H9 (cell line): ENCODE measurements around the gene VCX2. TPM values are rescaled to one million over a fixed set of nuclear protein-coding genes. Genes with fewer than 3 reads are reported as not detected.

ENCODE experiments used
- DNase-seq: peaks from one replicate; pipeline ENCODE4 v3.0.0-alpha.2; 2017
- H2AFZ ChIP-seq: one replicate; pipeline ENCODE4 v1.6.1; 2013; ENCODE audit warnings: mild to moderate bottlenecking, low read length, control low read depth, moderate library complexity
- H2AK5ac ChIP-seq: 2 replicates; pipeline ENCODE4 v1.6.1; 2013; ENCODE audit warnings: low read length, control low read depth, mixed read lengths; ENCODE audit not compliant: insufficient read length
- H2BK120ac ChIP-seq: one replicate; pipeline ENCODE4 v1.6.1; 2013; ENCODE audit warnings: low read depth, mild to moderate bottlenecking, low read length, control low read depth, inconsistent platforms; ENCODE audit not compliant: poor library complexity, severe bottlenecking
- H2BK12ac ChIP-seq: 2 replicates; pipeline ENCODE4 v1.6.1; 2013; ENCODE audit warnings: low read length, control low read depth, mixed read lengths, low read depth; ENCODE audit not compliant: insufficient read length
- H2BK15ac ChIP-seq: 2 replicates; pipeline ENCODE4 v1.6.1; 2013; ENCODE audit warnings: low read depth, low read length, control low read depth
- H2BK20ac ChIP-seq: one replicate; pipeline ENCODE4 v1.6.1; 2013; ENCODE audit warnings: low read depth, mild to moderate bottlenecking, low read length, control low read depth, inconsistent platforms; ENCODE audit not compliant: poor library complexity, severe bottlenecking
- H2BK5ac ChIP-seq: 2 replicates; pipeline ENCODE4 v1.6.1; 2013; ENCODE audit warnings: low read length, control low read depth, mixed read lengths; ENCODE audit not compliant: insufficient read length
- H3K14ac ChIP-seq: 2 replicates; pipeline ENCODE4 v1.6.1; 2013; ENCODE audit warnings: low read length, control low read depth; ENCODE audit not compliant: insufficient read depth
- H3K18ac ChIP-seq: 2 replicates; pipeline ENCODE4 v1.6.1; 2013; ENCODE audit warnings: low read depth, mild to moderate bottlenecking, mixed read lengths, low read length, control low read depth; ENCODE audit not compliant: insufficient read length
- H3K23ac ChIP-seq: 2 replicates; pipeline ENCODE4 v1.6.1; 2013; ENCODE audit warnings: low read length, control low read depth, mixed read lengths, low read depth; ENCODE audit not compliant: insufficient read length
- H3K23me2 ChIP-seq: 2 replicates; pipeline ENCODE4 v1.6.1; 2013; ENCODE audit warnings: low read depth, mild to moderate bottlenecking, mixed read lengths, low read length, control low read depth; ENCODE audit not compliant: insufficient read length, poor library complexity, severe bottlenecking
- H3K27ac ChIP-seq: 2 replicates; pipeline ENCODE4 v1.5.1; 2013; ENCODE audit warnings: low read length, control low read depth, mixed read lengths, low read depth; ENCODE audit not compliant: insufficient read length
- H3K27me3 ChIP-seq: 2 replicates; pipeline ENCODE4 v1.6.1; 2013; ENCODE audit warnings: low read length, control low read depth, inconsistent platforms; ENCODE audit not compliant: insufficient read depth
- H3K4ac ChIP-seq: 2 replicates; pipeline ENCODE4 v1.6.1; 2013; ENCODE audit warnings: low read depth, mild to moderate bottlenecking, control low read depth, inconsistent platforms, low read length, moderate library complexity
- H3K4me1 ChIP-seq: 2 replicates; pipeline ENCODE4 v1.6.1; 2013; ENCODE audit warnings: low read length, control low read depth, inconsistent platforms; ENCODE audit not compliant: insufficient read depth
- H3K4me2 ChIP-seq: 2 replicates; pipeline ENCODE4 v1.6.1; 2013; ENCODE audit warnings: low read length, control low read depth, mixed read lengths; ENCODE audit not compliant: insufficient read length, insufficient read depth
- H3K56ac ChIP-seq: 2 replicates; pipeline ENCODE4 v1.6.1; 2013; ENCODE audit warnings: low read depth, mild to moderate bottlenecking, mixed read lengths, low read length, control low read depth; ENCODE audit not compliant: insufficient read length
- H3K79me1 ChIP-seq: 2 replicates; pipeline ENCODE4 v1.6.1; 2013; ENCODE audit warnings: low read depth, mild to moderate bottlenecking, moderate library complexity, low read length, control low read depth, inconsistent platforms; ENCODE audit not compliant: insufficient read depth, poor library complexity, severe bottlenecking
- H3K79me2 ChIP-seq: 2 replicates; pipeline ENCODE4 v1.6.1; 2013; ENCODE audit warnings: low read length, control low read depth, inconsistent platforms; ENCODE audit not compliant: insufficient read depth
- H3K9ac ChIP-seq: 2 replicates; pipeline ENCODE4 v1.6.1; 2013; ENCODE audit warnings: low read length, control low read depth, mixed read lengths; ENCODE audit not compliant: insufficient read length; ENCODE audit errors: extremely low read depth
- H3K9me3 ChIP-seq: one replicate; pipeline ENCODE4 v1.6.1; 2013; ENCODE audit warnings: low read depth, low read length, inconsistent platforms; ENCODE audit not compliant: control insufficient read depth
- H3T11ph ChIP-seq: one replicate; pipeline ENCODE4 v1.6.1; 2013; ENCODE audit warnings: mild to moderate bottlenecking, low read length, control low read depth, inconsistent platforms
- H4K20me1 ChIP-seq: one replicate; pipeline ENCODE4 v1.6.1; 2013; ENCODE audit not compliant: control insufficient read depth, insufficient read length, insufficient read depth
- H4K5ac ChIP-seq: 2 replicates; pipeline ENCODE4 v1.6.1; 2013; ENCODE audit warnings: low read depth, mild to moderate bottlenecking, mixed read lengths, low read length, control low read depth; ENCODE audit not compliant: insufficient read length
- H4K8ac ChIP-seq: replicated peaks from 2 replicates; pipeline ENCODE4 v1.6.1; 2013; ENCODE audit warnings: low read length, control low read depth, mixed read lengths, low read depth; ENCODE audit not compliant: insufficient read length
- H4K91ac ChIP-seq: 2 replicates; pipeline ENCODE4 v1.6.1; 2013; ENCODE audit warnings: low read depth, mild to moderate bottlenecking, moderate library complexity, mixed read lengths, low read length, control low read depth; ENCODE audit not compliant: insufficient read length
- H3K27ac Mint-ChIP-seq, 3 experiments: 2 replicates in 2 of 3; 3 replicates in 1 of 3; pipeline ENCODE4 v1.8.0; 2020 to 2021; ENCODE audit warnings: mixed read lengths in 3 of 3, mild to moderate bottlenecking in 1 of 3, moderate library complexity in 1 of 3
- H3K27me3 Mint-ChIP-seq: 2 replicates; pipeline ENCODE4 v1.8.0; 2021; ENCODE audit warnings: low read depth, mild to moderate bottlenecking, moderate library complexity, mixed read lengths
- H3K36me3 Mint-ChIP-seq, 3 experiments: 2 replicates in 2 of 3; 3 replicates in 1 of 3; pipeline ENCODE4 v1.8.0; 2020 to 2021; ENCODE audit warnings: low read depth in 3 of 3, mixed read lengths in 3 of 3; ENCODE audit not compliant: insufficient read depth in 1 of 3
- H3K4me1 Mint-ChIP-seq, 2 experiments: 2 replicates each; pipeline ENCODE4 v1.8.0; 2020; ENCODE audit warnings: mixed read lengths in 2 of 2
- H3K4me3 Mint-ChIP-seq, 2 experiments: 2 replicates in 1 of 2; 3 replicates in 1 of 2; pipeline ENCODE4 v1.8.0; 2020 to 2021; ENCODE audit warnings: mild to moderate bottlenecking in 2 of 2, mixed read lengths in 2 of 2, moderate library complexity in 1 of 2
- H3K9me3 Mint-ChIP-seq, 2 experiments: 2 replicates in 1 of 2; 3 replicates in 1 of 2; pipeline ENCODE4 v1.8.0; 2020; ENCODE audit warnings: mild to moderate bottlenecking in 2 of 2, mixed read lengths in 2 of 2, moderate library complexity in 1 of 2
- WGBS: extraction: QIAGEN DNeasy Blood & Tissue Kit; methylation state at CpG from one replicate; pipeline ENCODE4 v1.1.7; 2013; ENCODE audit warnings: missing lambda C conversion rate, low lambda C conversion rate, mixed read lengths; ENCODE audit not compliant: insufficient read length; ENCODE audit errors: extremely low coverage; 5-methylcytosine and 5-hydroxymethylcytosine counted together
- total RNA-seq: library from RNA; stranded (reverse); gene quantifications from 2 replicates; pipeline ENCODE4 v1.2.1, GENCODE V29; 2021
- TF ChIP-seq, protein P1 (sequence below): fragments of 200-600 bp; sonication (generic); conservative IDR thresholded peaks from 3 replicates; pipeline ENCODE4 v1.8.0; 2021; ENCODE audit warnings: antibody characterized with exemption, mild to moderate bottlenecking

Gene VCX2
- total RNA-seq, 1 experiment from 2014 or later: not detected

DNA sequence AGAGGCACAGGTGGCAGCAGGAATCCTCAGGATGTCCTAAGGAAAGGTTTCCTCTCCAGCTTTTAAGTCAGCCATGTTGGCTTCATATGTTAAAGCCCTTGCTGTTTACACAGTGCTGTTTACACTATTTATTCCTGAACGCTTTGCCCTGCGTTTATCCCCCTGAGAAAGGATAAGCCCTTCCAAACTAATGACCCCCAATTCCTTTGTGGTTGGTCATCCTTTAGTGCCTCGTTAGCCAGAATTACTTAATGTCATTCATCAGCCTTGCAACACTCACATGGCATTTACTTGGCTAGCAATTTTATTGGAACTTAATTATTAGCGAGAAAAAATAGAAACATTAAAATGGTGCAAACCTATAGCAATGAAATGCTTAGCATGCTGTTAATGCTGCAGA lies 23.8 kb downstream of the VCX2 start:
- H4K20me1 ChIP-seq: no peaks in the 10 kb centered on the region
- H3T11ph ChIP-seq: no peak overlapping the region
- H4K8ac ChIP-seq: no peak overlapping the region
- H3K23ac ChIP-seq: no peak overlapping the region
- H2BK12ac ChIP-seq: no peak overlapping the region
- no peak overlapping the region; a peak in 1 of 7 replicates for H3K27ac Mint-ChIP-seq
- H3K23me2 ChIP-seq: no peaks in the 10 kb centered on the region
- H3K4me2 ChIP-seq: no peak overlapping the region
- no CpG with 5 or more reads among the region's 4 CpGs for WGBS
- no peak overlapping the region for H2BK120ac ChIP-seq
- no peak overlapping the region for H3K14ac ChIP-seq
- H3K4me3 Mint-ChIP-seq: no peak overlapping the region
- peaks cover 0 to 11% (median 5%) of the 10 kb centered on the region in 3 experiments; a peak in 3 of 7 replicates for H3K36me3 Mint-ChIP-seq
- no peaks in the 10 kb centered on the region for H3K9me3 ChIP-seq
- H4K91ac ChIP-seq: no peak overlapping the region
- no peak overlapping the region for H3K4ac ChIP-seq
- H3K27ac ChIP-seq: no peak overlapping the region
- no peak overlapping the region for H2BK15ac ChIP-seq
- no peak overlapping the region for H2BK5ac ChIP-seq
- H3K27me3 ChIP-seq: no peaks in the 10 kb centered on the region
- no peaks in the 10 kb centered on the region for H3K79me1 ChIP-seq
- no peaks in the 10 kb centered on the region for H3K27me3 Mint-ChIP-seq
- H3K18ac ChIP-seq: no peak overlapping the region
- no peak overlapping the region for H4K5ac ChIP-seq
- H3K79me2 ChIP-seq: no peaks in the 10 kb centered on the region
- no peaks in the 10 kb centered on the region; the same call in 1 of the 2 replicates for H3K4me1 ChIP-seq
- TF ChIP-seq, protein P1, sequence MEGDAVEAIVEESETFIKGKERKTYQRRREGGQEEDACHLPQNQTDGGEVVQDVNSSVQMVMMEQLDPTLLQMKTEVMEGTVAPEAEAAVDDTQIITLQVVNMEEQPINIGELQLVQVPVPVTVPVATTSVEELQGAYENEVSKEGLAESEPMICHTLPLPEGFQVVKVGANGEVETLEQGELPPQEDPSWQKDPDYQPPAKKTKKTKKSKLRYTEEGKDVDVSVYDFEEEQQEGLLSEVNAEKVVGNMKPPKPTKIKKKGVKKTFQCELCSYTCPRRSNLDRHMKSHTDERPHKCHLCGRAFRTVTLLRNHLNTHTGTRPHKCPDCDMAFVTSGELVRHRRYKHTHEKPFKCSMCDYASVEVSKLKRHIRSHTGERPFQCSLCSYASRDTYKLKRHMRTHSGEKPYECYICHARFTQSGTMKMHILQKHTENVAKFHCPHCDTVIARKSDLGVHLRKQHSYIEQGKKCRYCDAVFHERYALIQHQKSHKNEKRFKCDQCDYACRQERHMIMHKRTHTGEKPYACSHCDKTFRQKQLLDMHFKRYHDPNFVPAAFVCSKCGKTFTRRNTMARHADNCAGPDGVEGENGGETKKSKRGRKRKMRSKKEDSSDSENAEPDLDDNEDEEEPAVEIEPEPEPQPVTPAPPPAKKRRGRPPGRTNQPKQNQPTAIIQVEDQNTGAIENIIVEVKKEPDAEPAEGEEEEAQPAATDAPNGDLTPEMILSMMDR: no peak
- peaks cover 7 to 9% of the 10 kb centered on the region in 2 experiments for H3K4me1 Mint-ChIP-seq
- no peak overlapping the region for H3K9ac ChIP-seq
- peaks cover 7 to 10% of the 10 kb centered on the region in 2 experiments; a peak in 3 of 5 replicates for H3K9me3 Mint-ChIP-seq
- H2AK5ac ChIP-seq: no peak overlapping the region
- H2BK20ac ChIP-seq: no peak overlapping the region
- DNase-seq: no peak
- H2AFZ ChIP-seq: no peak overlapping the region
- H3K56ac ChIP-seq: no peak overlapping the region
